Small intestine (tissue), 7 donors: ENCODE data around the gene DLG2. TPM values are rescaled to one million over a fixed set of nuclear protein-coding genes. Genes with fewer than 3 reads are reported as not detected.
A peak's percentile ranks its signal among the peaks of the same experiment; 100 is the strongest.

Experiments
- DNase-seq, 2 donors: peaks; one replicate each; pipeline versions ENCODE4 v3.0.0 to v3.0.0-alpha.2; 2013
- FAIRE-seq: peaks from 2 replicates; lab custom pipeline; 2012; peaks lifted over from hg19 to GRCh38; lab: Jason Lieb, UNC
- H3K27ac ChIP-seq, 3 donors: one replicate each; pipeline ENCODE4 v1.5.1; 2013; ENCODE audit warnings: low read length in 2 of 3, mild to moderate bottlenecking in 2 of 3, control low read depth in 1 of 3, inconsistent platforms in 1 of 3, low read depth in 1 of 3, moderate library complexity in 1 of 3
- H3K27me3 ChIP-seq, 3 donors: one replicate each; pipeline ENCODE4 v1.6.1; 2013; ENCODE audit warnings: low read length in 3 of 3, inconsistent platforms in 1 of 3; ENCODE audit not compliant: control insufficient read depth in 3 of 3, insufficient read depth in 3 of 3
- H3K36me3 ChIP-seq, 3 donors: one replicate each; pipeline ENCODE4 v1.6.1; 2013; ENCODE audit warnings: low read length in 3 of 3, inconsistent platforms in 1 of 3, low read depth in 1 of 3, mild to moderate bottlenecking in 1 of 3, moderate library complexity in 1 of 3; ENCODE audit not compliant: control insufficient read depth in 3 of 3, insufficient read depth in 2 of 3
- H3K4me1 ChIP-seq, 3 donors: one replicate each; pipeline ENCODE4 v1.6.1; 2013; ENCODE audit warnings: low read length in 2 of 3, inconsistent platforms in 1 of 3, low read depth in 1 of 3, mild to moderate bottlenecking in 1 of 3, moderate library complexity in 1 of 3; ENCODE audit not compliant: control insufficient read depth in 3 of 3, insufficient read depth in 2 of 3
- H3K4me3 ChIP-seq, 3 donors: one replicate each; pipeline ENCODE4 v1.5.1; 2013; ENCODE audit warnings: low read length in 3 of 3, control low read depth in 1 of 3, inconsistent platforms in 1 of 3, low read depth in 1 of 3, mild to moderate bottlenecking in 1 of 3, moderate library complexity in 1 of 3
- H3K9me3 ChIP-seq, 2 donors: one replicate each; pipeline ENCODE4 v1.6.1; 2013; ENCODE audit warnings: low read depth in 1 of 2, low read length in 1 of 2; ENCODE audit not compliant: control insufficient read depth in 2 of 2, insufficient read depth in 1 of 2
- WGBS, 3 donors: extraction: QIAGEN DNeasy Blood & Tissue Kit; methylation state at CpG; one replicate each; pipeline ENCODE4 v1.1.7; 2013; 5-methylcytosine and 5-hydroxymethylcytosine counted together
- polyA plus RNA-seq, 4 donors: library from polyadenylated mRNA; stranded (reverse) in 3 of 4; unstranded in 1 of 4; fragments of 200-250 nt in 3 of 4; fragments of 120-200 nt in 1 of 4; gene quantifications; one replicate each; pipeline versions ENCODE4 v1.2.1 to v1.2.3, GENCODE V29; 2013
- donor health status: healthy with polysubstance abuse.
- donor health status: control.
- donor health status: control.
- donor health status: Bipolar disorder and iron deficiency.
- donor health status: healthy.

Gene DLG2
- polyA plus RNA-seq, 4 donors: 0.22 to 1.6 (median 1.1) TPM

DNA sequence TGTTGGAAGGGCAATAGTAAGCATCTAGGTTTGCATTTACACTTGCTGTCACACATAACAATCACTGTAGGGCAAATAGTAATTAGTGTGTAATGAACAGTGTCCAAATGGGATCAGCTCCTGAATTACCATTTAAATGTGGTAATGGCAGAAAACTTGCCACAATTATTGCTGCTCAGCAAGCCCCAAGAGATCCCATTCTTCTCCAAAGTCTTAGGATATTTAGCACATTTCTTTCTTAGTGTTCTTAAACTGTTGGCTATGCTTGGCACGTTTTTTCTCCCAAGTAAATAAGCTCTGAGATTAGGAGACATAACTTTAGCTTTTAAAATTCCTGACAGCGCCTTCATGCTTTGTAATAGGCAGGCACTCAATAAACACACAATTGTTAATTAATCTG lies 1037.0 kb downstream of the DLG2 start:
- WGBS, 3 donors: 15 to 28% (median 17%) methylated on average over 2 of the region's 2 CpGs
- Histone ChIP-seq H3K27me3 (no peaks in the 10 kb centered on the region), H3K9me3 (no peaks in the 10 kb centered on the region), H3K4me3 (no peak overlapping the region), H3K36me3 (no peaks in the 10 kb centered on the region), H3K4me1 (no peaks in the 10 kb centered on the region), H3K27ac (no peak overlapping the region)
- FAIRE-seq (no peak), DNase-seq (no peak)

DNA sequence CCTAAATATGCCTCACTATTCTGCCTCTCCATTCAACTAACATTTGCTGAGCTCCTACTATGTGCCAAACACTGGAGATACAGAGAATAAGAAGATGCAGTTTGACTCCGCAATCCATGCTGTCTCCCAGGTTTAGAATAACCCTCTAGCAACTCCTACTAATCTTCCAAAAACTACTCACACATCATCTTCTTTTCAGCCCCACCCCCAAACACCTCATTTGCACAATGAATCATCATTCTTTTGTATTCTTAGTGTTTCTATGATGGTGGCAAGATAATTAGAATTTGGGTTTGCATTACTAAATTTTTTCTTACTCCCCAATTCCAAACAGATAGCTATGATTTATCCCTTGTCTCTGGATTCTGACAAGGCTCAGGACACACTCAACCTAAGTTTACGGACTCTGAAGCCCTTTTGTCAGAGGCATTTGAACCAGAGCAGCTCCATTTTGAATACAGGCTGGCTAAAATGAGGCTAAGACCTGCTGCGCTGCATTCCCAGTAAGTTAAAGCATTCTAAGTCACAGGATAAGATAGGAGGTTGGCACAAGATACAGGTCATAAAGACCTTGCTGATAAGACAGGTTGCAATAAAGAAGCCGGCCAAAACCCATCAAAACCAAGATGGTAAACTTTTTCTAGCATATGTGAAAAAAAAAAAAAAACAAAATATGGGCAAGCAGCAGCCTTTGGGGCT lies 1038.9 kb downstream of the DLG2 start:
- no peaks in the 10 kb centered on the region for H3K9me3 ChIP-seq
- no peak overlapping the region for H3K4me3 ChIP-seq
- no peak overlapping the region for H3K27ac ChIP-seq
- no peaks in the 10 kb centered on the region for H3K36me3 ChIP-seq
- 37 to 75% (median 50%) methylated on average over 4 of the region's 4 CpGs for WGBS, 3 donors
- H3K27me3 ChIP-seq: no peaks in the 10 kb centered on the region
- DNase-seq (no peak), FAIRE-seq (no peak)
- H3K4me1 ChIP-seq: no peaks in the 10 kb centered on the region

DNA sequence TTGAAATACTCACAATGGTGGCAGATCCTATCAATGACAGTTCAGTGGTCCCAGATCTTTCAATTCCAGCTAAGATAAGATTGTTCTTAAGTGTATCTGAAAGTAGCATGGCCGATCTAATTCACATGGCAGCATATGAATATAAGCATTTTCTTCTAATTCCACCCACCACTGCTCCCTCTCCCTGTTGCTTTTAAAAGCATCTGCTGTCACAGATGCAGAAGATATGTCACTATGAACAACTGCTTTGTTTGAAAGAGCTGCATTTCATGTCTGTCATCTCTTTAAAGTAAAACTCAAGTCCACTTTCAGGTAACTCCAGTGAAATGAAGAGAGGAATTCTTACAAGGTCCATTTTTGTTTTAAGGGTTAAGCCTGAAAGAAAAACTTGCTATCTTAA lies 1044.0 kb downstream of the DLG2 start:
- H3K27ac ChIP-seq: no peak overlapping the region
- DNase-seq: no peak
- no peaks in the 10 kb centered on the region for H3K9me3 ChIP-seq
- no peaks in the 10 kb centered on the region for H3K36me3 ChIP-seq
- no peaks in the 10 kb centered on the region for H3K4me1 ChIP-seq
- H3K4me3 ChIP-seq: no peak overlapping the region
- WGBS, 3 donors: 63 to 78% (median 64%) methylated on average over 1 of the region's 1 CpG
- no peaks in the 10 kb centered on the region for H3K27me3 ChIP-seq
- no peak for FAIRE-seq

DNA sequence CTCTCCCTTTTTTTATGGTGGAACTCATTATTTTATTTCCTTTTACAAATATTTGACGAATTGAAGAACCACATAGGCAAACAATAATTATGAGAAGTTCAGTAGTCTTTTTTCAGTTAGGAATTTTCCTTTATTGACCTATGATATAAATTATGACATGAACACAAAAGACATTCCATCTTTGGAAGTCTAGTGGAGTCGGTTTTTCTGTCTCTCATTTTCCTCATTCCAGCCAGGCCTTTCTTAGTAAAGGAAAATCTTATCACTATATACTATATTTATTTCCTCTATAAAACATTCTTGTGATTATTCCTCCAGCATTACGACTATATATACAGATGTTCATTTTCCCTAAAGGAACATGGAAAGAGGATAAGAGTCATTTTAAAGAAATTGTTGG lies 1046.1 kb downstream of the DLG2 start:
- H3K4me3 ChIP-seq: no peak overlapping the region
- 30 to 58% (median 35%) methylated on average over 3 of the region's 3 CpGs for WGBS, 3 donors
- H3K27ac ChIP-seq: no peak overlapping the region
- H3K27me3 ChIP-seq: no peaks in the 10 kb centered on the region
- FAIRE-seq (no peak), DNase-seq (no peak)
- H3K36me3 ChIP-seq: no peaks in the 10 kb centered on the region
- H3K9me3 ChIP-seq: peaks cover 0 to 2% of the 10 kb centered on the region in 2 donors
- no peaks in the 10 kb centered on the region for H3K4me1 ChIP-seq

DNA sequence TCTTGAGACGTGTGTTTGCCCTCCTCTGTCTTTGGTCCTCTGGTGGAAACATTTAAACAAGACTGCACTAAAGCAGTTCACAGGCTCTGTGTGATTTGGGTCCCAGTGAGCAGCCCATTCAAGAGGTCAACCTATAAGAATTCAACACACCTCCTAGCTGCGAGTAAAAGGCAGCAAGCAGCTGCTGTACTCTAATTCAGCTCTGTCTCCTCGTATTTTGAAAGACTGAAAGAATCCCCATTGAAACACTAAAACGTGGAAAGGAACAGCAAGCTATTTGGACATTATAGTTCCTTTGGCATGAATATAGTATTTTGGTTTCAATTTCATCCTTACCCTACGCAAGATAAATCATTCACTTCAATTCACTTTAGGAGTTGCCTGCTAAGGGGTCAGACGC lies 1046.7 kb downstream of the DLG2 start:
- Histone ChIP-seq H3K4me3 (no peak overlapping the region), H3K9me3 (peaks cover 0 to 2% of the 10 kb centered on the region in 2 donors), H3K27me3 (no peaks in the 10 kb centered on the region), H3K36me3 (no peaks in the 10 kb centered on the region), H3K4me1 (no peaks in the 10 kb centered on the region), H3K27ac (no peak overlapping the region)
- no peak for DNase-seq
- FAIRE-seq: no peak
- 53 to 66% (median 65%) methylated on average over 6 of the region's 6 CpGs for WGBS, 3 donors

DNA sequence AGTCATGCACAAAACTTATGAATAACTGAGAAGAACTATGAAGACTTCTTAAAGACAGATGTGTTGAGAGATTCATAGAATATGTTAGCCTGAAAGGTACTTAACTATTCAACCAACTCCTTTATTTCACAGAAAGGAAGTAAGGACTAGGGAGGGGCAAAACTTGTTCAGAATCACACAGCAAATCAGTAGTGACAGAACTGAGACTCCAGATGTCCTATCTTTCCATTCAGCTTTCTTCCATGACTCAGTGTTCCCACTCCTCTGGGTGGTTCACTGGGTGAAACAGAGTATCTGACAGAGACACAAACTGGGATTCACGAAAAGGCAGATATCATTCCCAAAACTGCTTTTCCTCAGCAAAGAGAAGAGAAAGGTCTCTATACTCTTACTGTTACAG lies 1053.3 kb downstream of the DLG2 start:
- FAIRE-seq: no peak
- Histone ChIP-seq H3K36me3 (no peaks in the 10 kb centered on the region), H3K4me1 (no peaks in the 10 kb centered on the region), H3K4me3 (no peak overlapping the region), H3K27ac (no peak overlapping the region), H3K27me3 (no peaks in the 10 kb centered on the region), H3K9me3 (peaks cover 0 to 5% of the 10 kb centered on the region in 2 donors)
- no peak for DNase-seq
- WGBS, 3 donors: 82 to 86% (median 85%) methylated on average over 1 of the region's 1 CpG

DNA sequence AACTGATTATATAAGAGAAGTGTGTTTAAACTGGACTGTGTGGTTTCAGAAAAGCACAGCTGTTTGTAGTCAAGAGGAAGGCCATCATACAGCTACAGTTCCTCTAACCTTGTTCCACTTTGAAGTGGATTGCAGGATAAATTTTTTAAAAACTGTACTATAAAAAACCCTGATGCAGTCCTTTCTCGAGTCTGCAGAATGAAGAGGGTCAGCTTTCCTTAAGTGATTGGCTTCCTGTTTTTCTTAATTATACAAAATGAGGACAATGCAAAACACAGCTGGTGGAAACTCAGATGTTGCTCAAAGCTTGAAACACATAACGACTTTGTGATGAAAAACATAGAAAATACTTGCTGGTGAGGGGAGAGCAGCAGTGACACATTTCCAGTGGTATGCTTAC lies 1060.5 kb downstream of the DLG2 start:
- no peak for FAIRE-seq
- peak in 1 of 2 donors; percentile 2 for DNase-seq
- peaks cover 0 to 7% of the 10 kb centered on the region in 2 donors for H3K9me3 ChIP-seq
- H3K4me1 ChIP-seq: peaks cover 0 to 5% (median 0%) of the 10 kb centered on the region in 3 donors
- no peaks in the 10 kb centered on the region for H3K27me3 ChIP-seq
- H3K4me3 ChIP-seq: no peak overlapping the region
- no peak overlapping the region for H3K27ac ChIP-seq
- H3K36me3 ChIP-seq: no peaks in the 10 kb centered on the region
- WGBS, 3 donors: 25 to 48% (median 31%) methylated on average over 2 of the region's 2 CpGs

DNA sequence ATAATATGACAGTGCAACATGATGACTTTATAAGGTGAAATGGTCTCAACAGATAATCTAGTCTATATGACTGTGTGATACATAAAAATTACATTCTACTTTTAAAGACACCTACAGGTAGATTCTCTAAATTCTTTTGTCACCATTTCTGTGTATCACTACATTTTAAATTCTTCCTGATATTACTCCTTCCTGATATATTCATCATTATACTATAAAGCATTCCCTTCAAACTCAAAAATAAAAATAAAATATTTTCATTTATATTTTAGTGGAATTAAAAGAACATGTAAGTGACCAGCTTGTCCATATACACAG lies 1062.3 kb downstream of the DLG2 start:
- Histone ChIP-seq H3K4me1 (peaks cover 0 to 5% (median 0%) of the 10 kb centered on the region in 3 donors), H3K9me3 (peaks cover 0 to 7% of the 10 kb centered on the region in 2 donors), H3K27me3 (no peaks in the 10 kb centered on the region), H3K36me3 (no peaks in the 10 kb centered on the region), H3K27ac (no peak overlapping the region), H3K4me3 (no peak overlapping the region)
- FAIRE-seq (no peak), DNase-seq (no peak)
